ENCODE data around the gene ITPR1.
"Not testable (repeated sequence)": the region's sequence is repeated elsewhere in the genome, so short reads cannot be mapped to it uniquely, and the experiment has no call there.

Gene ITPR1

DNA sequence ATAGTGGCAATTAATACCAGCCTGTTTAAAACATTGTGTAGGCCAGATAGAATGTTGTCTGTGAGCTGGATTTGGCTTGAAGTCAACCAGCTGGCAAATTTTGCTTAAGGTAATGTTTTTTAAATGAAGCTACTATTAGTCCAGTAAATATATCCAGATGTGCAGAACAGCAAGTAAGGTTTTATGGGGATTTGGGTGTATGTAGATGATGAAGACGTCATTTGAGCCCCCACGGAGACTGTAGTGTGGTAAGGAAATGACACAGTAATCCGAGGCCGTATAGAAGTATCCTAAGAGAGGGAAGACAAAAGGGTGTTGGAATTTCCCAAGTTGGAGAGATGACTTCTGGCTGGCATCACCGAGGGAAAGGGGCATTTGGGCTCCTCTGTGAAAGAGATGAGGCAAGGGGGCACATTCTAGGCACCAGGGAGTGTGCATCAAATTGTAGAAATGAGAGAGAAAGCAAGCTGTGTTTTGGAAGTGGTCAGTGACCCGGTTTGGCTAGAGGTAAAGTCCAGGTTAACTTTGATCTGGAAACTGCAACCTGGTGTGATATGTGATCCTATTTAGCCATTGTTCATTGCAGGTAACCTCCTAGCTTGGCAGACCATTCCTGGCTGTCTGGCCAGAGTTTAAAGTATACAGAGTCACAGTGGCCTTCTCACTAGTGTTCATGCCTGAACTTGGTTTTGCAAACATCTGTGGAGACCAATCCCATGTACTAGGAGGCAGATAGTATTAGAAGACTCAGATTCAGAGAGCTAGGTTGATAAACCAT lies 104.2 kb downstream of the ITPR1 start:
- Histone ChIP-seq H3K4me1 (no peaks in the 10 kb centered on the region; the same call in 1 of the 2 replicates), H3K4me3 (ENCODE audit: low read depth, low read length) (no peak overlapping the region), H3K27me3 (no peaks in the 10 kb centered on the region), H3K9me3 (no peaks in the 10 kb centered on the region), H3K36me3 (no peaks in the 10 kb centered on the region)
- no peak for DNase-seq
- no peak for TF ChIP-seq CTCF (IDR thresholded peaks at IDR 0.05; ENCODE audit: low read depth, low read length)

DNA sequence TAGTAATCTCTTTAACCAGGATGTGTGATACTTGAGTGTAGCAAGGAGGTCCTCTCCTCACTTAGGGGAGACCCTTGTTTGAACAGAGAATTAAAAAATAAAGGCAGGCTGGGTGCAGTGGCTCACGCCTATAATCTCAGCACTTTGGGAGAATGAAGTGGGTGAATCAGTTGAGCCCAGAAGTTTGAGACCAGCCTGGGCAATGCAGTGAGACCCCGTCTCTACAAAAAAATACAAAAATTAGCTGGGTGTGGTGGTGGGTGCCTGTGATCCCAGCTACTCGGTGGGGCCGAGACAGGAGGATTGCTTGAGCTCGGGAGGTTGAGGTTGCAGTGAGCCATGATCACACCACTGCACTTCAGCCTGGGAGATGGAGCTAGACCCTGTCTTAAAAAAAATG lies 105.1 kb downstream of the ITPR1 start:
- H3K36me3 ChIP-seq; H3K4me1 ChIP-seq; H3K27me3 ChIP-seq; H3K4me3 ChIP-seq (ENCODE audit: low read depth, low read length); DNase-seq; H3K9me3 ChIP-seq: not testable (repeated sequence)

- Histone ChIP-seq H3K27me3 (no peaks in the 10 kb centered on the region), H3K36me3 (no peaks in the 10 kb centered on the region), H3K9me3 (no peaks in the 10 kb centered on the region), H3K4me3 (ENCODE audit: low read depth, low read length) (no peak overlapping the region), H3K4me1 (no peaks in the 10 kb centered on the region; the same call in 1 of the 2 replicates)
- no peak for TF ChIP-seq CTCF (IDR thresholded peaks at IDR 0.05; ENCODE audit: low read depth, low read length)
- no peak for DNase-seq
These were observed 106.5 kb downstream of the ITPR1 start for GRCh38 chr3:4599612-4600011.

GRCh38 chr3:4600493-4600892 lies 107.3 kb downstream of the ITPR1 start:
- no peak for DNase-seq
- Histone ChIP-seq H3K4me1 (no peaks in the 10 kb centered on the region; the same call in 1 of the 2 replicates), H3K9me3 (no peaks in the 10 kb centered on the region), H3K4me3 (ENCODE audit: low read depth, low read length) (no peak overlapping the region), H3K36me3 (no peaks in the 10 kb centered on the region), H3K27me3 (no peaks in the 10 kb centered on the region)
- no peak for TF ChIP-seq CTCF (IDR thresholded peaks at IDR 0.05; ENCODE audit: low read depth, low read length)

DNA sequence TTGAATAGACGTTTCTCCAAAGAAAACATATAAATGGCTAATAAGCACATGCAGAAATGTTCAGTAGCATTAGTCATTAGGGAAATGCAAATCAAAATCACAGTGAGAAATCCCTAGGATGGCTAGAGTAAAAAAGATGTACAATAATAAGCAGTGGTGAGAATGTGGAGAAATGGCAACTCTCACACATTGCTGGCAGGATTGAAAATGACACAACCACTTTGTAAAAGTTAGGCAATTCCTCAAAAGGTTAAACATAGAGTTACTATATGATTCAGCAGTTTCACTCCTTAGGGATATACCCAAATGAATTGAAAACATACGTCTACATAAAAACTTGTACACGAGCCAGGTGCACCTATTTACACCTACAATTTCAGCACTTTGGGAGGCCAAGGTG lies 108.7 kb downstream of the ITPR1 start:
- Histone ChIP-seq H3K27me3 (no peaks in the 10 kb centered on the region), H3K36me3 (no peaks in the 10 kb centered on the region), H3K4me1 (no peaks in the 10 kb centered on the region), H3K9me3 (no peaks in the 10 kb centered on the region), H3K4me3 (ENCODE audit: low read depth, low read length) (no peak overlapping the region)
- no peak for TF ChIP-seq CTCF (IDR thresholded peaks at IDR 0.05; ENCODE audit: low read depth, low read length)
- DNase-seq: no peak

- H3K27me3 ChIP-seq: no peaks in the 10 kb centered on the region
- no peak for TF ChIP-seq CTCF (IDR thresholded peaks at IDR 0.05; ENCODE audit: low read depth, low read length)
- no peak overlapping the region for H3K4me3 ChIP-seq (ENCODE audit: low read depth, low read length)
- H3K9me3 ChIP-seq: no peaks in the 10 kb centered on the region
- no peak for DNase-seq
- H3K4me1 ChIP-seq: no peaks in the 10 kb centered on the region
- H3K36me3 ChIP-seq: no peaks in the 10 kb centered on the region
These were observed 111.5 kb downstream of the ITPR1 start for GRCh38 chr3:4604693-4605092.
